ENCODE results near the gene HYLS1.
"Not testable (repeated sequence)": the region's sequence is repeated elsewhere in the genome, so short reads cannot be mapped to it uniquely, and the experiment has no call there.

HYLS1 gene, protein sequence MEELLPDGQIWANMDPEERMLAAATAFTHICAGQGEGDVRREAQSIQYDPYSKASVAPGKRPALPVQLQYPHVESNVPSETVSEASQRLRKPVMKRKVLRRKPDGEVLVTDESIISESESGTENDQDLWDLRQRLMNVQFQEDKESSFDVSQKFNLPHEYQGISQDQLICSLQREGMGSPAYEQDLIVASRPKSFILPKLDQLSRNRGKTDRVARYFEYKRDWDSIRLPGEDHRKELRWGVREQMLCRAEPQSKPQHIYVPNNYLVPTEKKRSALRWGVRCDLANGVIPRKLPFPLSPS

GRCh38 chr11:125887373-125888324 lies at the start of gene HYLS1:
Gene HYLS1, plus strand, starts transcription at chr11:125887668. Its CDS starts 11,701 bp downstream, at chr11:125899369.
- no peak for DNase-seq

GRCh38 chr11:125842321-125842948 lies 45.0 kb upstream of the HYLS1 start:
- DNase-seq, result no peak

GRCh38 chr11:125846188-125846587 lies 41.3 kb upstream of the HYLS1 start:
- no peak for DNase-seq

DNA sequence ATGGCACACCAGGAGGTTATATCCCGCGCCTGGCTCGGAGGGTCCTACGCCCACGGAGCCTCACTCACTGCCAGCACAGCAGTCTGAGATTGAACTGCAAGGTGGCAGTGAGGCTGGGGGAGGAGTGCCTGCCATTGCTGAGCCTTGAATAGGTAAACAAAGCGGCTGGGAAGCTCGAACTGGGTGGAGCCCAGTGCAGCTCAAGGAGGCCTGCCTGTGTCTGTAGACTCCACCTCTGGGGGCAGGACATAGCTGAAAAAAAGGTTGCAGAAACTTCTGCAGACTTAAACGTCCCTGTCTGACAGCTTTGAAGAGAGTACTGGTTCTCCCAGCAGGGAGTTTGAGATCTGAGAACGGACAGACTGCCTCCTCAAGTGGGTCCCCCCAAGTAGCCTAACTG lies 29.8 kb upstream of the HYLS1 start:
- DNase-seq, result not testable (repeated sequence)

DNA sequence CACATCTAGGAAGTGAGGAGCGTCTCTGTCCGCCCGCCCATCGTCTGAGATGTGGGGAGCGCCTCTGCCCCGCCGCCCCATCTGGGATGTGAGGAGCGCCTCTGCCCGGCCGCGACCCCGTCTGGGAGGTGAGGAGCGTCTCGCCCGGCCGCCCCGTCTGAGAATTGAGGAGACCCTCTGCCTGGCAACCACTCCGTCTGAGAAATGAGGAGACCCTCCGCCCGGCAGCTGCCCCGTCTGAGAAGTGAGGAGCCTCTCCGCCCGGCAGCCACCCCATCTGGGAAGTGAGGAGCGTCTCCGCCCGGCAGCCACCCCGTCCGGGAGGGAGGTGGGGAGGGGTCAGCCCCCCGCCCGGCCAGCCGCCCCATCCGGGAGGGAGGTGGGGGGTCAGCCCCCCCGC lies 24.7 kb upstream of the HYLS1 start:
- DNase-seq, result not testable (repeated sequence)

GRCh38 chr11:125865354-125865753 lies 22.1 kb upstream of the HYLS1 start:
- DNase-seq, result not testable (repeated sequence)

DNA sequence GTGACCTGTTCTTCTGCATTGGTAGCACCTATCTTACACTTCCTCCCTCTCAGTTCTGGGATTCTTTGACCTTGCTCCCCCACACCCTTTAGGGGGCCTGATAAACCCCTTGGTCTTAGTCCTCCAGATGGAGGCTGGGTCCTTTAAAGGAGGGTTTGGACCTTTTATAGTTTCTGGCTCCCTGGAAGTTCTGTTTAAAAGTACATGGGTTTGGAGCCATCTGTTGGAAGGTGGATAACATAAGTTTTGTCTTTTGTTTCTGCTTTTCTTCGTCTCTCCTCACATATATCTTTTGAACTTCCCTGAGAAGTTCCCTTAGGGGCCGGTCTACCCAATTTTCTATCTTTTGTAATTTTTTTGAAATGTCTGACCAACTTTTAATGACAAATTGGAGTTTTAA lies 17.9 kb upstream of the HYLS1 start:
- DNase-seq, result no peak

GRCh38 chr11:125871391-125872137 lies 15.9 kb upstream of the HYLS1 start:
- no peak for DNase-seq

GRCh38 chr11:125872138-125872491 lies 15.4 kb upstream of the HYLS1 start:
- DNase-seq, result no peak

- no peak for DNase-seq
These were observed 13.4 kb upstream of the HYLS1 start for GRCh38 chr11:125873881-125874555.

DNA sequence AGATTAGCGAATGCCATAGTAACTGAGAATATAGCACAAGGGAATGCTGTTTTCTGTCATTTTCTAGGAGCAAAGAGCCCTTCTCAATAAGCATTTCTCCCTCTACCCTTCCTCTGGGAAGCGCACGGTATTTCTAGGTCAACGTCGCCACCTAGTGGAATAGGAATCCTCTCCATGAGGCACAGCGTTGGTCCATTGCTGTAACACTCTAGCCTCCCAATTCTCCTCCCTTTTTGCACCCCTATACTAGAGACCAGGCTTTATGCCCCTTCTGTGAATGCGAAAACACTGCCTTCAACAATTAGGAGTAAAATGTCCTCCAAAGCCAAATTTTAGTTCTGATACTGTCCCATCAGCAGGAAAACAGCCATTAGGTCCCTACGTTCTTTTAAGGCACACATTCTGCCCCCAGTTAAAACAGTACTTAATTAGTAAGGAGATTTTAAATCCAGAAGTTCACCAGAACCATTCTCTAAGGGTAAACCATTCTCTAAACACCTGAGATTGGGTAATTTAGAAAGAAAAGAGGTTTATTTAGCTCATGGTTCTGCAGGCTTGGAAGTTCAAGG lies 12.8 kb upstream of the HYLS1 start:
- peak; percentile 14 for DNase-seq

- DNase-seq, result no peak
These were observed 6.2 kb upstream of the HYLS1 start for GRCh38 chr11:125881291-125881690.

DNA sequence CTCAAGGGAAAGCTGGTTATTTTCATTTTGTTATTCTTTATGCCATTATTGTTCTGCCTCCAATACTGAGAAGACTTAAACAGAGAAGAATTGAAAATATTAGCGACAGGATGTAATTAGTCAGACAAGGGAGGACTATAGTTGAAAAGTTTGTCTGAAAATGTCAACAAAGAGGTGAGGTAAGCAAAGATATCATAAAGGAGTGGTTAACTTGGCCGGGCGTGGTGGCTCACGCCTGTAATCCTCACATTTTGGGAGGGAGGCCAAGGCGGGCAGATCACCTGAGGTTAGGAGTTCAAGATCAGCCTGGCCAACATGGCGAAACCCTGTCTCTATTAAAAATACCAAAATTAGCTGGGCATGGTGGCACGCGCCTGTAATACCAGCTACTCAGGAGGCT lies 4.1 kb upstream of the HYLS1 start:
- DNase-seq, result no peak

DNA sequence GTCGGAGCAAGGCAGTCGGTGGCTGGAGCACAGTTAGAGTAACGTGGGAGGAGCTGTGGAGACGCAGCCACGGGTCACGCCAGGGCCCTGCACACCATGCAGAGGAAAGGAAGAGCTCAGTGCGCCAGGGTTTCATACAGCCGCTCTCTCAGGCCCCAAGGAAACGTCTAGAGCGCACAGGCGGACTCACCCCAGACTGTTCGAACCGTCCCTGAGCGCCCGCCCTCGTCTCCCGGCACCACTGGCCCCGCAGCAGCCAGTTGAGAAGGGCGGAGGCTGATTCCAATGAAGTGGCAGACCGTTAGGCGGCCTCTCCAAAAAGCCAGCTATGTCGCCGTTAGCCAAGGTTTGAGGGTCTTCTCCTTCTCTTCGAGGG lies 483 bp upstream of the HYLS1 start:
- no peak for DNase-seq

DNA sequence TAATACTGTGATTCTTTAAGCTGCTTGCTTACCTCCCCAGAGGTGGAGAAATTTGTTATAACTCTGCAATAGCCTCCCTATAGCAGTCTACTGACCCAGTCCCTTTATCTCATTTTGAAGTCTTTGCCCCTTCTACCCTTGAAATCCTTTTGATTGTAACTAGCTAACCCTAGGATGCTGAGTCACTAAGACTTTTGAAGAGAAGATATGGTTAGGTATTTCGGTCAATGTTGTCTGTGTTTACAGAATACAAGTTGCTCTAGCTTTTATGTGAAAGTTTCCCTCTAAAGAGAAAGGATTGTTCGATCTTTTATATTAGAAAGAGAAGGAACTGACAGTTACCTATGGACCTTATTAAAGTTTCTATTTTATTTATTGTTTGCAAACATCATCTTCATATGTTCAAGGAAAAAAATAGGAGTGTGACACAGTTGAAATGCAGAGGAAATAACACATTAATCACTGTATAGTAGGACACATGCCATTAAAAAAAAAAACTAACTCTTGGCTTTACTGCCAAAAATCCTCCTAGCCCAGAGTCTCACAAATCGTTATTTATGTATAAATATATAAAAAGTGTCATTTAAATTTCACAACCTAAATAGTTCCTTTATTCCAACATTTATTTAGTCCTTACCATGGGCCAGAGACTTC lies 3.1 kb downstream of the HYLS1 start:
- DNase-seq, result no peak

GRCh38 chr11:125892071-125892470 lies 4.6 kb downstream of the HYLS1 start:
- DNase-seq, result no peak

DNA sequence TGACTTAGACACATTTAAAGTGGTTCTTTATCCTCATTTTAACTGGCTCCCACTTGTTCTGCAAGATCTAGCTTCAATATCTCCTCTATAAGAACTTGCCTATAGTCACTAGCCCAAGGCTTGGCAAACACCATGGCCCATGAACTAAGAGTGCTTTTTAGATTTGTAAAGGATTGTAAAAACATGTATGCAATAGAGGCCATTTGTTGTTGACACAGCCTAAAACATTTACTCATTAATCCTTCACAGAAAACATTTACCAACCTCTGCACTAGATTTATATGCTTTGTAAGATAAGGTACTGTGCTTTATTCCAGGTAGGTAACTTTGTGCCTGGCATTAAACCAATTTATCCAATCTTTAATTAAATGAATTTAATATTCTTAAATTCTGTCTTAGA lies 5.5 kb downstream of the HYLS1 start:
- DNase-seq, result no peak

GRCh38 chr11:125901872-125902271 lies 14.4 kb downstream of the HYLS1 start:
- DNase-seq, result no peak

GRCh38 chr11:125902277-125902926 lies 14.9 kb downstream of the HYLS1 start:
- DNase-seq, result no peak

DNA sequence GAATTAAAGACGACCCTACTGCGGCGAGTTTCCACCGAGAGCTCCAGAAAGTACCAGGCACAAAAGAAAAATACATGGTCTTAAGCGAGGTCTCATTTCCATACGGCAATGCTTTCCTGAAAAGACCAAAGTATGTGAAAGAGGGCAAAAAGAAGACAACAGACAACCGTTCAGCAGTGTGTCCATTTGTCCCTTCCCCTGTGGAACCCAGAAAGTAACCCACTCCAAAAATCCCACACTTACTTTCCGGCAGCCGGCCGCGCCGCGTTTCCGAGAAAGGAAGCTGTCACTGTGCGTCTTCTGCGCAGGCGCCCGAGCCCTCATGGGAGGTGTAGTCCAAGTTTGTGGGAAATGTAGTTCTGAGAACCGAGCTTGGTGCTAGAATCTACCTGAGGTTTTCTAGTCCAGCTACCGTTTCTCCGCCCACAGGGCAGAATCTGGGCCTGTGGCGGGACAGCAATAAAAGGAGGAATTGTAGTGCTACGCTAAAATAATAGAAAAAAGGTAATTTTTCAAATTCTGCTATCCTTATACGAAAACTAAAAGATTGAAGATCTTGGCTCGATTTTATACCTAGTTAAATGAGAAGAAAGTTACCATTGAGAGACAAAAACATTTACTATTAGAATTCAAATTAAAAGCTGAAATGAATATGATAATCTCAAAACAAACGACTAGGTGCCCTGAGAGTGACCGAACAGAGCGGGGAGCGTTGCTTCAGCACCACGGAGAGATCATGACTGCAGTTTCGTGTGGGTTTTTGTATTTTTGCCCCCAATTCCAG lies 15.7 kb downstream of the HYLS1 start, which contains the start of gene PUS3:
Gene PUS3, minus strand, starts transcription at position 280 of the 784 bp plus-strand sequence. CDS start 6,922 bp downstream, outside the sequence.
- DNase-seq, result peak; percentile 61

Data from NCI-H524 treated with DMSO at 0.1 percent for 48 hours (cell line).